Neuronal stem cell (in vitro differentiated cells): ENCODE data around the gene SAP25.

ENCODE experiments used
- DNase-seq: peaks from one replicate; pipeline ENCODE4 v3.0.0-alpha.2; 2013; ENCODE audit warnings: low spot score
- H2AFZ ChIP-seq: one replicate; pipeline ENCODE4 v1.6.1; 2013; ENCODE audit warnings: mild to moderate bottlenecking, low read length, inconsistent platforms
- H2AK5ac ChIP-seq: 2 replicates; pipeline ENCODE4 v1.6.1; 2013; ENCODE audit warnings: low read depth, mild to moderate bottlenecking, inconsistent platforms, low read length, moderate library complexity, mixed read lengths
- H2BK120ac ChIP-seq: 2 replicates; pipeline ENCODE4 v1.6.1; 2013; ENCODE audit warnings: low read depth, mild to moderate bottlenecking, inconsistent platforms, low read length, moderate library complexity, mixed read lengths
- H2BK12ac ChIP-seq: one replicate; pipeline ENCODE4 v1.6.1; 2013; ENCODE audit warnings: low read length, inconsistent platforms
- H2BK15ac ChIP-seq: 2 replicates; pipeline ENCODE4 v1.6.1; 2013; ENCODE audit warnings: mild to moderate bottlenecking, low read length, inconsistent platforms, mixed read lengths
- H2BK5ac ChIP-seq: one replicate; pipeline ENCODE4 v1.6.1; 2013; ENCODE audit warnings: inconsistent platforms, mild to moderate bottlenecking, low read length, moderate library complexity
- H3K14ac ChIP-seq: one replicate; pipeline ENCODE4 v1.6.1; 2013; ENCODE audit warnings: low read length, inconsistent platforms
- H3K18ac ChIP-seq: 2 replicates; pipeline ENCODE4 v1.6.1; 2013; ENCODE audit warnings: low read length, inconsistent platforms
- H3K23ac ChIP-seq: 2 replicates; pipeline ENCODE4 v1.6.1; 2013; ENCODE audit warnings: low read depth, mild to moderate bottlenecking, mixed read lengths, low read length, inconsistent platforms; ENCODE audit not compliant: poor library complexity
- H3K27ac ChIP-seq: replicated peaks from 3 replicates; pipeline ENCODE4 v1.5.1; 2013; ENCODE audit warnings: low read length, inconsistent platforms
- H3K27me3 ChIP-seq, 3 experiments: 2 replicates each; pipeline ENCODE4 v1.6.1; 2013; ENCODE audit warnings: low read length in 3 of 3, mild to moderate bottlenecking in 2 of 3, inconsistent platforms in 1 of 3, low read depth in 1 of 3, mixed read lengths in 1 of 3, moderate library complexity in 1 of 3; ENCODE audit not compliant: control insufficient read depth in 3 of 3, insufficient read depth in 3 of 3
- H3K36me3 ChIP-seq, 2 donors: replicated peaks in 1 of 2; 2 replicates each; pipeline ENCODE4 v1.6.1; 2013; ENCODE audit warnings: low read length in 2 of 2; ENCODE audit not compliant: control insufficient read depth in 2 of 2, insufficient read depth in 2 of 2
- H3K4ac ChIP-seq: 2 replicates; pipeline ENCODE4 v1.6.1; 2013; ENCODE audit warnings: inconsistent platforms, mild to moderate bottlenecking, low read length, moderate library complexity
- H3K4me1 ChIP-seq, 2 donors: 1 replicate in 1 of 2; 2 replicates in 1 of 2; pipeline ENCODE4 v1.6.1; 2013; ENCODE audit warnings: low read length in 2 of 2, low read depth in 1 of 2; ENCODE audit not compliant: control insufficient read depth in 2 of 2, insufficient read depth in 1 of 2
- H3K4me2 ChIP-seq: one replicate; pipeline ENCODE4 v1.6.1; 2013; ENCODE audit warnings: mild to moderate bottlenecking, low read length, inconsistent platforms; ENCODE audit not compliant: insufficient read depth, poor library complexity, severe bottlenecking
- H3K4me3 ChIP-seq, 2 donors: 2 replicates each; pipeline ENCODE4 v1.5.1; 2013; ENCODE audit warnings: low read length in 2 of 2, mild to moderate bottlenecking in 2 of 2, inconsistent platforms in 1 of 2, moderate library complexity in 1 of 2
- H3K79me1 ChIP-seq: one replicate; pipeline ENCODE4 v1.6.1; 2013; ENCODE audit warnings: low read depth, mild to moderate bottlenecking, inconsistent platforms, low read length, moderate library complexity
- H3K9ac ChIP-seq: one replicate; pipeline ENCODE4 v1.6.1; 2013; ENCODE audit warnings: mild to moderate bottlenecking, low read depth, low read length, inconsistent platforms; ENCODE audit not compliant: poor library complexity
- H3K9me3 ChIP-seq, 2 donors: replicated peaks in 1 of 2; 2 replicates each; pipeline versions ENCODE3 to v1.6.1; 2013; ENCODE audit warnings: low read length in 2 of 2, mild to moderate bottlenecking in 2 of 2, inconsistent platforms in 1 of 2, low read depth in 1 of 2, mixed read lengths in 1 of 2, moderate library complexity in 1 of 2; ENCODE audit not compliant: control insufficient read depth in 2 of 2, insufficient read depth in 1 of 2
- H4K8ac ChIP-seq: one replicate; pipeline ENCODE4 v1.6.1; 2013; ENCODE audit warnings: low read depth, mild to moderate bottlenecking, inconsistent platforms, low read length, moderate library complexity
- H4K91ac ChIP-seq: one replicate; pipeline ENCODE4 v1.6.1; 2013; ENCODE audit warnings: low read length, low read depth, mild to moderate bottlenecking, inconsistent platforms; ENCODE audit not compliant: poor library complexity
- WGBS, 2 donors: extraction: QIAGEN DNeasy Blood & Tissue Kit; methylation state at CpG; one replicate each; pipeline ENCODE4 v1.1.7; 2013; ENCODE audit warnings: missing lambda C conversion rate in 2 of 2, mixed read lengths in 1 of 2; ENCODE audit not compliant: insufficient read length in 2 of 2, insufficient replicate concordance in 1 of 2; ENCODE audit errors: extremely low coverage in 2 of 2; 5-methylcytosine and 5-hydroxymethylcytosine counted together

The SAP25 gene

GRCh38 chr7:100567751-100568175 is 5.9 kb downstream of the SAP25 start:
- H3K14ac ChIP-seq = no peak overlapping the region
- no peak overlapping the region for H3K9ac ChIP-seq
- H3K27me3 ChIP-seq = peaks cover 0 to 13% (median 0%) of the 10 kb centered on the region in 3 experiments
- H3K18ac ChIP-seq = no peak overlapping the region
- no peak for DNase-seq
- H3K79me1 ChIP-seq = peaks cover 3% of the 10 kb centered on the region
- H3K36me3 ChIP-seq = peaks cover 2 to 8% of the 10 kb centered on the region in 2 donors
- H2AK5ac ChIP-seq = peak overlapping the region; percentile 73
- H4K91ac ChIP-seq = no peak overlapping the region
- peaks cover 32 to 51% of the 10 kb centered on the region in 2 donors for H3K4me1 ChIP-seq
- no CpG with 5 or more reads among the region's 3 CpGs for WGBS, 2 donors
- H2BK15ac ChIP-seq = no peak overlapping the region
- no peak overlapping the region for H2BK12ac ChIP-seq
- no peak overlapping the region for H3K4me2 ChIP-seq
- no peak overlapping the region for H3K23ac ChIP-seq
- H3K4ac ChIP-seq = no peak overlapping the region
- no peak overlapping the region for H4K8ac ChIP-seq
- no peak overlapping the region for H3K4me3 ChIP-seq
- no peak overlapping the region for H2AFZ ChIP-seq
- H2BK120ac ChIP-seq = no peak overlapping the region
- H2BK5ac ChIP-seq = no peak overlapping the region
- H3K9me3 ChIP-seq = peaks cover 0 to 2% of the 10 kb centered on the region in 2 donors
- no peak overlapping the region for H3K27ac ChIP-seq

- WGBS, 2 donors = no CpG with 5 or more reads among the region's 12 CpGs
- no peak overlapping the region for H3K4me3 ChIP-seq
- no peak overlapping the region for H4K8ac ChIP-seq
- H3K14ac ChIP-seq = no peak overlapping the region
- H3K4me1 ChIP-seq = peaks cover 28 to 46% of the 10 kb centered on the region in 2 donors
- H3K23ac ChIP-seq = no peak overlapping the region
- no peak for DNase-seq
- no peak overlapping the region for H3K18ac ChIP-seq
- H3K27me3 ChIP-seq = peaks cover 0 to 13% (median 0%) of the 10 kb centered on the region in 3 experiments
- H3K4ac ChIP-seq = no peak overlapping the region
- no peak overlapping the region for H2BK12ac ChIP-seq
- no peak overlapping the region for H3K4me2 ChIP-seq
- no peak overlapping the region for H2BK15ac ChIP-seq
- H4K91ac ChIP-seq = no peak overlapping the region
- H2AK5ac ChIP-seq = no peak overlapping the region
- H2BK120ac ChIP-seq = no peak overlapping the region
- peaks cover 0 to 2% of the 10 kb centered on the region in 2 donors for H3K9me3 ChIP-seq
- no peak overlapping the region for H2BK5ac ChIP-seq
- no peak overlapping the region for H2AFZ ChIP-seq
- H3K79me1 ChIP-seq = peaks cover 3% of the 10 kb centered on the region
- no peak overlapping the region for H3K27ac ChIP-seq
- H3K9ac ChIP-seq = no peak overlapping the region
- peaks cover 3 to 14% of the 10 kb centered on the region in 2 donors for H3K36me3 ChIP-seq
Observed at GRCh38 chr7:100567031-100567730, 6.5 kb downstream of the SAP25 start.

- no peak overlapping the region for H2BK120ac ChIP-seq
- H2BK12ac ChIP-seq = no peak overlapping the region
- H3K9me3 ChIP-seq = peaks cover 0 to 2% of the 10 kb centered on the region in 2 donors
- H2AFZ ChIP-seq = no peak overlapping the region
- no peak overlapping the region for H3K4ac ChIP-seq
- H3K36me3 ChIP-seq = peaks cover 3 to 23% of the 10 kb centered on the region in 2 donors
- H2BK5ac ChIP-seq = no peak overlapping the region
- no peak overlapping the region for H3K18ac ChIP-seq
- H3K23ac ChIP-seq = no peak overlapping the region
- H3K4me1 ChIP-seq = peaks cover 17 to 37% of the 10 kb centered on the region in 2 donors
- peaks cover 0 to 7% (median 0%) of the 10 kb centered on the region in 3 experiments for H3K27me3 ChIP-seq
- H3K14ac ChIP-seq = no peak overlapping the region
- no CpG with 5 or more reads among the region's 6 CpGs for WGBS, 2 donors
- H4K8ac ChIP-seq = no peak overlapping the region
- H2BK15ac ChIP-seq = no peak overlapping the region
- H3K9ac ChIP-seq = no peak overlapping the region
- no peak overlapping the region for H4K91ac ChIP-seq
- H3K4me2 ChIP-seq = no peak overlapping the region
- no peak overlapping the region for H3K4me3 ChIP-seq
- no peak overlapping the region for H2AK5ac ChIP-seq
- peaks cover 3% of the 10 kb centered on the region for H3K79me1 ChIP-seq
- H3K27ac ChIP-seq = no peak overlapping the region
- no peak for DNase-seq
Observed at GRCh38 chr7:100566018-100566531, 7.6 kb downstream of the SAP25 start.

- Histone ChIP-seq H3K36me3 (peaks cover 4 to 23% of the 10 kb centered on the region in 2 donors), H3K9me3 (peaks cover 0 to 1% of the 10 kb centered on the region in 2 donors), H3K14ac (no peak overlapping the region), H3K4me1 (peaks cover 12 to 33% of the 10 kb centered on the region in 2 donors), H3K23ac (no peak overlapping the region), H3K79me1 (peaks cover 2% of the 10 kb centered on the region), H2BK12ac (no peak overlapping the region), H2BK120ac (no peak overlapping the region), H3K4ac (no peak overlapping the region), H2BK5ac (no peak overlapping the region), H3K4me2 (no peak overlapping the region), H3K27ac (no peak overlapping the region), H3K18ac (no peak overlapping the region), H2AK5ac (no peak overlapping the region), H2AFZ (no peak overlapping the region), H4K91ac (no peak overlapping the region), H3K4me3 (no peak overlapping the region), H2BK15ac (no peak overlapping the region), H4K8ac (no peak overlapping the region), H3K9ac (no peak overlapping the region), H3K27me3 (peaks cover 0 to 2% (median 0%) of the 10 kb centered on the region in 3 experiments)
- WGBS, 2 donors = no CpG with 5 or more reads among the region's 11 CpGs
- DNase-seq = no peak
Observed at GRCh38 chr7:100565133-100565571, 8.5 kb downstream of the SAP25 start.
